Hematopoietic multipotent progenitor cell treated with erythropoietin and hydrocortisone succinate and interleukin-3 and kit ligand, for 8 days (in vitro differentiated cells): Measurements from ENCODE around the gene ASTN2.

Experiments used
- DNase-seq: peaks from one replicate; pipeline ENCODE4 v3.0.0-alpha.2; 2015

ASTN2 gene

DNA sequence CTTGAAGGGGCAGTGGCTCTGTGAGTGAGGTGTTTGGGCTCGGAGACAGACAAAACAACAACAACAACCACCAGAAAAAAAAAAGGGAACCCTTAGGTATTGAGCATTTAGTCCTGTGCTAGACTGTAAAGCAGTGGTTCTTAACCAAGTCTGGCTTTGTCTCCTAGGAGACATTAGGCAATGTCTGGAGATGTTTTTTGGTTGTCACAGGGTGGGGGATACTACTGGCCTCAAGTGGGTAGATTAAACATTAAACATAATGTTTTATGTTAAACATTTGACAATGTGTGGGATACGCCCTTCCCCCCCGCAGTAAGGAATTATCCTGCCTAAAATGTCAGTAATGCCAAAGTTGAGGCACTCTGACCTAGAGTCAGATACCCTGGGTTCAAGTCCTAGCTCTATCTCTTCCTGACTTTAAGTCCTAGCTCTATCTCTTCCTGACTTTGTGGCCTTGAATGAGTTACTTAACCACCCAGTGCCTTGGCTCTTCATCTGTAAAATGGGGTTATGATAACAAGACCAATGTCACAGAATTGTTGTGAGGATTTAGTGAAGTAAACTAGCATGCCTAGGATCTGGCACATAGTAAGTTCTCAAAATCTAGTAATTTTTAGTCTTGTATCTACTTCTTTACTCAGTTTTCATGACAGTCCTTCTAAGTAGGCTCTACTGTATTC is 725.9 kb downstream of the ASTN2 start:
- DNase-seq: peak; percentile 16

DNA sequence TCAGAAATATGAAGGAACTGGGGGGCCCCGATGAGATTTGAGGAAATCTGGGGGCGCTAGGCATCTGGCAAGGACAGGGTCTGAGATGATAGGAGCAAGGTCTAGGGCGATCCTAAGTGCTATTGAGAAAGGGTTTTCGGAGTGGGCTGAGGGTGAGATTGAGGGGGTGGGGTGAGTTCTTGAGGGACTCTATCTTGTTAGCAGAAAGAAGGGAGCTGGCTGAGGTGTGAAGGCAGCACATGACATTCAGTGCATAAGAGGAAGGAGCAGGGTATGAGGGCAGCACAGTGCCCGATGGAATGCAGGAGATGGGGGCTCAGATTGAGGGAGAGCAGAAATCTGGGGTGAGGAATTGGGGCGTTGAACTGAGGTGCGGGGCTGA is 727.1 kb downstream of the ASTN2 start:
- peak; percentile 3 for DNase-seq

DNA sequence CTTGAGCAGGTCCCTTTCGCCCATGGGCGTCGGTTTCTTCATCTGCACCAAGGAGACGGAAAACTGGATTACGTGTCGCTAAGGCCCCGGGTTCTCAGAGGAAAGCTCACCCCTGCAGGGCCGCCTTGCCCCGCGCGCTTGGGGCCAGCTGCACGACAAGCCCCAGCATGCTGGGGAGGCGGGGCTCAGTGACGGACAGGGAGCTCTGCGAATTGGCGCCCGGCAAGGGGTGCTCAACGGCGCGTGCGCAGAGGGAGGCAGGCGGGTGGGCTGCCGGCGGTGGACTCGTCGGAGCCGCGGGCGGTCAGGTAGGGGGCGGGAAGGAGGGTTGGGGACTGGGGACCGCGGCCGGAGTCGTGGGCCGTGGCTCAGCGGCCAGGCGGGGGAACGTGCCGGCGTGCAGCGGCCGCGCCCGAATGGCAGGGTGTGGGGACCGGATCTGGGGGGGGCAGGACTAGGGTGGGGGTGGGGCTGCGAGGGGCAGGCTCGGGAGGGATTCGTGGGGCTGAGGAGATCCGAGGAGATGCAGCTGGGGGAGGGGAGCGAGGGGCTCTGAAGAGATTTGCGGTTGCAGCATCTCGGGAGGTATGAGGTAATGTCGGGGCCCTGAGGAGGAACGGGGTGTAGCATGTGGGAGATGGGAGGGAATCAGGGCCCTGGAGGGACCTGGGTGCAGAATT is 727.6 kb downstream of the ASTN2 start, which contains the start of gene TRIM32:
TRIM32 (plus strand) TSS at position 232 of the 680 bp plus-strand sequence. CDS start 10,438 bp downstream, outside the sequence.
- peak; percentile 88 for DNase-seq

DNA sequence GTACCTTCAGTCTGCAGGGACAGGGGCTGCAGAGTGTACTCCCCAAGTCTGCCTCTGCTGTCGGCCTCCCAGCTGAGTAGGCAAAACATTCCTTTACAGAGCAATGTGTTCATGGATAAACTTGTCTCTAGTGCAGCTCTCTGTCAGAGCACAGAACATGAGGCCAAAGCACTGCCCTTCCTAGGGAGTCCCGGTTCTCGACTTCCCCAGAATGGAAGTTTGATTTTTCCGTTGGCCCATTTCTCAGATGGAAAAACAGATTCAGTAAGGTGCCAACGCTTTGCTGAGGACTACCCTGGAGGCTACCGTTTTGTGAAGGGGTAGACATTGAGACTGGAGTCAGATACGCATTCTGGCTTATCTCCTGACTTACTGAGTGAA is 728.2 kb downstream of the ASTN2 start:
- no peak for DNase-seq

DNA sequence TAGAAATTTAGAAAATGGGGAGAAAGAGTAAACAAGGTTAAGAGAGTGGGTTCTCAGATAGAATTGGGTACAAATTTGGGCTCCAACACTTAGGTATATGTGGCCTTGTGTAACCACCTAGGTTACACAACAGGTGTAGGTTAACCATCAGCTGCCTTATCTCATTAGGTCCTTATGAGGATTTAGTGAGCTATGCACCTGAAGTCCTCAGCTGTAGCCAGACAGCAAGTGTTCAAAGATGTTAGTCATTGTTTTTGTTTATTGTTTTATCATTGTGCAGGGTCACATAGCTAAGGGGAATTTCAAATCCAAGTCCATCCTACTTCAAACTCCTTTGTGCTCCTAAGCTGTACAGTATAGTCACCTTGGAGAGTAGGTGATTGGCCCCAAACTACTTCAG is 728.7 kb downstream of the ASTN2 start:
- DNase-seq: no peak

DNA sequence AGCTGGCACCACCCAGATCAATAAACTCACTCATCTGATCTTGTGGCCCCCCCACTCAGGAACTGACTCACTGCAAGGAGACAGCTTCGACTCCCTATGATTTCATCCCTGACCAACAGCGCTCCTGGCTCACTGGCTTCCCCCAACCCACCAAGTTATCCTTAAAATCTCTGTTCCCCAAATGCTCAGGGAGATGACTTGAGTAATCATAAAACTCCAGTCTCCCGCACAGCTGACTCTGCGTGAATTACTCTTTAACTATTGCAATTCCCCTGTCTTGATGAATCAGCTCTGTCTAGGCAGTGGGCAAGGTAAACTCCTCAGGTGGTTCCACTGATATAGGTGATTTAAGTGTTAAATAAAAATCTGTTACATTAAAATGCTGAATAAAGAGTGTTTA is 729.7 kb downstream of the ASTN2 start:
- no peak for DNase-seq

DNA sequence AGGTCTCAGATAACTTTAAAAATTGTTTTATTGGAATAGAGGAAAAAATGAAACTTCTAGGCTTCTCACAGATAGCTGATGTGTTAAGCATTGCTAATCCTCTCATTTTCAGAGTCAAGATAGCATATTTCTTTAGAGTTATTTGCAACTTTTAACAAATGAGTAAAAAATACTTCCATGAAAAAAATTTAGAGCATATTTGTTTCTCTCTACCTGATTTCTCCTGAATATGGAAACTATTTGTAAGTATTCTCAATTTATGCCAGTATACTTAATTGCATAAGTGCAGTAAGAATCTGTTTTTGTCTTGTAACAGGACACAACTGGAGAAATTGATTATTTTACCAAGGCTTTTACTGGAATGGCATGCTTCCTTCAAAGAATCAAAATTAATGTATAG is 731.3 kb downstream of the ASTN2 start:
- DNase-seq: no peak

DNA sequence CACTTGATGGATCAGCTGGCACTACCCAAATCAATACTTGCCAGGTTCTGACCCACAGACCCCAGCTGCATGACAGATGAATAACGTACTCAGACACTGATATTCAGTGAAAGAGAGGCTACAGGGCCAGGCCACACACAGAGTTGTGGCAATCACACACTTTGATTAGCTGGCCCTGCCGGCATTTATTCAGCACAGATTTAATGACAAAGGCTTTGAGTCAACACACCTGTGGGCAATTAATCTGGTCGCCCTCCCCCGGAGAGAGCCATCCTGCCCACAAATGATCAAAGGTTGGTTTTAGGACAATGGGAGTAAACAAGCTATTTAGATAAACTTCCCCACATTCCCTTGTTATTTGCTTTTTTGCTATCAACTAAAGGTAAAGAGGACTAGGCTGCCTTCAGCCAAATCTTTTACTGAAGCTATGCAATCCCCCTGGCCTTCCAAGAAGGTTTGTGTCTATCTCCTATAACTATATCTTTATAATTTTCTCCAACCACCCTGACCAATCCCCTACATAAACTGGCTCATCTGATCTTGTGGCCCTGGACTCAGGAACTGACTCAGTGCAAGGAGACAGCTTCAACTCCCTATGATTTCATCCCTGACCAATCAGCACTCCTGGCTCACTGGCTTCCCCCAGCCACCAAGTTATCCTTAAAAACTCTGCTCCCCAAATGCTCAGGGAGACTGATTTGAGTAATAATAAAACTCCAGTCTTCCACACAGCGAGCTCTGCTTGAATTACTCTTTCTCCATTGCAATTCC is 740.5 kb downstream of the ASTN2 start:
- DNase-seq: no peak

DNA sequence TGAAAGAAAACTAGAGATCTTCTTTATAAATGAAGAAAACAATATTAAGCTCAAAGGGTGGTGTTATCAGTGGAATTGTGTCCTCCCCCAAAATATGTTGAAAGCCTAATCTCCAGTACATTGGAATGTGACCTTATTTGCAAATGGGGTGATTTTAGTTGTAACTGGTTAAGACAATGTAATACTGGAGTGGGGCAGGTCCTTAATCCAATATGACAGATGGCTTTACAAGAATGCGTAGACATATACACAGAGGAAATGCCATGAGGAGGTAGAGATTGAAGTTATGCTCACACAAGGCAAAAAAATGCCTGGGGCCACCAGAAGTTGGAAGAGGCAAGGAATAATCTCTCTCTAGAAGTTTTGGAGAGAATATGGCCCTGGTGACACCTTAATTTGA is 741.5 kb downstream of the ASTN2 start:
- DNase-seq: no peak

DNA sequence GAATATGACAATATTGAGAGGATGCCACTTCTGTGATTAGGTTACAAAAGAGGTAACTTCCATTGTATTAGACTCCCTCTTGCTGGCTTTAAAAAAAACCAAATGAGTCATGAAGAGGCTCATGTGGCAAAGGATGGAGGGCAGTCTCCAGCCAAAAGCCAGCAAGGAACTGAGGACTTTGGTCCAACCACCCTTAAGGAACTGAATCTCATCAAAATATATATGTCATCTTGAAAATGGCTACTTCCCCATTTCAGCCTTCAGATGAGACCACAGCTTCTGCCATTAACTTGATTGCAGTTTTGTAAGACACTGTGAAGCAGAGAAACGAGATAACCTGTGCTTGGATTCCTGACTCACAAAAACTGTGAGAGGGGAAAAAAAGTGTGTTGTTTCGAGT is 743.3 kb downstream of the ASTN2 start:
- DNase-seq: no peak

DNA sequence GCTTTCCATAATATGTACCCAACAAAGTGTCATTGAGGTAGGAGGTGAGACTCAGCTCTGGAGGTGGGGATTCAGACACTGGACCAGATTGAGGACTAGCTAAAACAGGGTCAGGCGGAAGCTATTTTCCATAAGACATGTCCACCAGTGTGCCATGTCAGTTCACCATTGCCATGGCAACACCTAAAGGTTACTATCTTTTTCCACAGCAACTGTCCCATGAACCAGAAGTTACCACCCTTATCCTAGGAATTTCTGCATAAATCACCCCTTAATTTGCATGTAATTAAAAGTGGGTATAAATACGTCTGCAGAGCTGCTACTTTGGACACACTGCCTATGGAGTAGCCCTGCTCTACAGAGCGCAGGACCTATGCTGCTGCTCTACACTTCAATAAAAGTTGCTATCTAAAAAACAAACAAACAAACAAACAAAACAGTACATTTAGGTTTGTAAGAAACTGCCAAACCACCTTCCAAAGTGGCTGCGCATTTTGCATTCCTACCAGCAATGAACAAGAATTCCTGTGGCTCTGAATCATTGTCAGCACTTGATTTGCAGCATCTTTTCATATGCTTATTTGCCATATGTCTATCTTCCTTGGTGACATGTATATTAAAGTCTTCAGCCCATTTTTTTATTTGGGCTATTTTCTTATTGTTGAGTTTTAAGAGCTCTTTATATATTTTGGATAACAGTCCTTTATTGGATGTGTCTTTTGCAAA is 745.7 kb downstream of the ASTN2 start:
- no peak for DNase-seq

DNA sequence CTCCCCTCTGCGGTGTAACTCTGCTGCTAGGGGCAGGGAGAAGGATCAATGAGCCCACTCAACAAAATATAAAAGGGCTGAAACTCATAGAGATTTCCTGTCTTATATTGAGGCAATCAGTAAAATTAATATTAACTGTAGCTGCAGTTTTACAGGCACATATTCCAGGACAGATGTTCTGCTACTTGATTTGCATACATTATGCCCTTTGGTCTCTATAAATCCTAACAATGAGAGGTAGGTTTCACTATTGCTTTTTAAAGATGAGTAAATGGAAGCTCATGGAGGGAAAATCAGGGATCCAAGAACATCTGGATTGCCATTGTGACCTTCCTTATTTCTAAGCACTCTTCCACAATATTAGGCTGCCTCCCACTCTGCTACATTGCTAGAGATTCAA is 751.3 kb downstream of the ASTN2 start:
- DNase-seq: no peak

DNA sequence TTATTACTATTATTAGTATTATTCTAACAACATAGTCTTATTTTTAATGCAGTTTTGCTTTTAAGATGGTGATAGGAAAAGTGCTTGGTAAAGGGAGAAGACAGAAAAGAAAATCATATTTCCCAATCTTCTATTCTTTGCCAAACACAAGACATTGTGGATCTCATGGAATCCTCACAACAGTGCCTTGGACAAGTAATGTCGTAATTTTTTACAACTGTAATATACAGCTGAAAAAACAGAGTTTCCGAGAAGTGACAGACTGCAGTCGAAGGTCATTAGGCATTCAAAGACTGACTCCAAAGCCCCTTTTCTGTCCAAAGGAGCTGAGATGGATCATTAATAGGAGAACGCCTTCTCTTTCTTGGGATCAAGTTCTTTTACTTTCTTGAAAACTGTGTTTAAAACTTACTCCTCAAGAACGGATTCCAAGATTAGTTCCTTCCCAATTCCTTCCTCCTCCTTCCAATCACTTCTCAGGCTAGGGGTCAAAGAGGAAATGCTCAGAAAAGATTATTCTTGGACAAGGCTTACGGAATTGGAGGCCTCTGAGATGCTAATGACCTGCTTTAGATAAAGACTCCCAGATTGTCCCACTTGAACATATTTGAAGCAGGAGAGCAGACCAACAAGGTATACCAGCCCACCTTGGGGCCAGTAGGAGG is 752.1 kb downstream of the ASTN2 start:
- DNase-seq: no peak

DNA sequence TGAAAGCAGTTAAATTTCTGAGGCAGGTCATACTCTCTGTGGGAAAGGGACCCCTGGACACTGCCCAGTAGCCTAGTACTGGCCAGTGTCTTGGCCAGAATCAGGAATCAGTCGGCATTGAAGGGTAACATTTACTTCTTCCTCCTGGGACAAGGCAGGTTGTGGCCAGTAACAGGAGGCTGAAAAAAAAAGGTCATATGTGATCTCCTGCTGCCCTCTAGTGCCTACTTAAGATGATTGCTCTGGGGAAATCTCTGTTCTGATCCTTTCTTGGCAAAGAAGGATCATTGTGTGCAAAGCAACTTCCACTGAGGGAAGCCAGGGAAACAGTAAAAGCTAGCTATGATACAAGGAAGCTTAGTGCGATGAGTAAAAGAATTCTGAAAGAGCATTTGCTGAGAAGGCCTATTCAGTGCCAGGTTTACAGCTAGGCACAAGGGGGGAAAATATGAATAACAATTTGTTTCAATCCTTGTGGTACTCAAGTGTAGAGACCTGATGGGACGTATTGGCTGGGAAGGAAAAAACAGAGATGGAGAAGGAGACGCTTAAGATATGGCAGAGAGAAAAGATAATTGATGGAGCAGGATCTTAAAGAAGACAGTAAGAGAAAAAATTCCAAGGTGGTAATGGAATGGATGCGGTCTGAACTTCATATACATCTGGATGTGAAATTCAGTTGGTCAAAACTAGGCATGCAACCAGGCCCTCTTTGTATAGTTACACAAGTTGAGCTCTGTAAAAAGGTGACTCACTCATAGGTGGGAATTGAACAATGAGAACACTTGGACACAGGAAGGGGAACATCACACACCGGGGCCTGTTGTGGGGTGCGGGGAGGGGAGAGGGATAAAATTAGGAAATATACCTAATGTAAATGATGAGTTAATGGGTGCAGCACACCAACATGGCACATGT is 753.6 kb downstream of the ASTN2 start:
- DNase-seq: peak; percentile 52

DNA sequence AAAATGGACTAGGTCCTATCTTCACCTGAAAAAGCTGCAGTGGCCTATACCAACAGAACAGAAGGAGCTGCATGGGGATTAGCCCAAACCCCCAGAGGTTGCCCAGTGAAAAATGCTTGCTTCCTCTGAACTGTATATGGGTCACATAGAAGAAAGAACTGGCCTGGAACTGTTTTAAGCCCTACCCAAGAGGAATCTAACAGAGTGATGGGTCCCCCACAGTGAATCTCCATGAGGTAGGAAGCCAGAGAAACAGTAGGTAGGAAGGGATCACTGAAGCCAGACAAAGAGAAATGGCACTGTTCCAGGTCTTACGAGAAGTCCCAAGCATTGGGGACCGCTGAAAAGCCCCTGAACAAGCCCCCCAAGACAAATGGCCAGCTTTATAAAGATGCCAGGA is 756.6 kb downstream of the ASTN2 start:
- DNase-seq: no peak

DNA sequence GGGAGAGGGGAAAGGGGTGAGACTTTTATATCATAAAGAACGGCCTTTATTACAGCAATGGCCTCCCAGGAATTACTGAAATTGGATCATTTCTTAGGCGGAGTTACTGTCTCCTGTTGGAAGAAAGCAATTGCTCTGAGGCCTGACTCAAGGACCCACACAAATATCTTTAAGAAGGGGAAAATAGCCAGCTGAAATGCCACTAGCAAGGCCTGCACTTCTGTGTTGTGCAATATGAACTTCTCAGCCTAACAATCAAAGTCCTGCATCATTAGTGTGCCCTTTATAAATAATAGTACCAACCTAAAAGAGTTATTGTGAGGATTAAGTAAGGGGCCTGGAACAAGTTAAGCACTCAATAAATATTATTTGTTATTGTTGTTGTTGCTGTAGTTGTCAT is 757.9 kb downstream of the ASTN2 start:
- no peak for DNase-seq

DNA sequence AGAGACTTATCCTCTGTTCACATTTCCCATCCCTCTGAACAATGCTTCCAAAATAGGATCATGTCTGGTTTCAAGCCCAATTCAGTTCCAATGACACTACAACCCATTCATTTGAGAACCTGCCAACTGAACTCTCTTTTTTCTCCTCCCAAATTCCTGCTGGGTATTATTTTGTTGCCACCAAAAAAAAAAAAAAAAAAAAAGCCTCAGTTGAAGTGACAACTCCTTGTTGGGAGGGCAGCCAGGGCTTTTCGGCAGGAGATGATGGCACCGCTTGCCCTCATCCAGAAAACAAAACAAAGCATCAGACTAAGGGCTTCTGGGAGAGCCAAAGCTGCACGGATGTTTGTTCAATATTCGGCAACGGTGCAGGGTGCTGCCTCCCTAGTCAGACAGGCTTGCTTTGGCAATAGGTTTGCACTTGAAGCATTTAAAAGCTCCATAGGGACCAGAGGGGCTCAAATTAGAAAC is 758.3 kb downstream of the ASTN2 start:
- no peak for DNase-seq

DNA sequence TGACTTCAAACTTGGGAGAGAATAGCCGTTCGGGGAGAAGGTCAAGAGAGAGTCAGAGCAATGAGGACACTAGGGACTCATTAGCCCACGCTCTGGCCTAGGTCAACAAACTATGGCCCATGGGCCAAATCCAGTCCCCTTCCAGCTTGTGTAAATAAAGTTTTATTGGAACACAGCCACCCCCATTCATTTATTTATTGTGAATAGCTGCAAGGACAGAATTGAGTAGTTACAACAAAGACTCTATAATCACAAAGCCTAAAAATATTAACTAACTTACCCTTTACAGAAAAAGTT is 760.9 kb downstream of the ASTN2 start:
- no peak for DNase-seq

DNA sequence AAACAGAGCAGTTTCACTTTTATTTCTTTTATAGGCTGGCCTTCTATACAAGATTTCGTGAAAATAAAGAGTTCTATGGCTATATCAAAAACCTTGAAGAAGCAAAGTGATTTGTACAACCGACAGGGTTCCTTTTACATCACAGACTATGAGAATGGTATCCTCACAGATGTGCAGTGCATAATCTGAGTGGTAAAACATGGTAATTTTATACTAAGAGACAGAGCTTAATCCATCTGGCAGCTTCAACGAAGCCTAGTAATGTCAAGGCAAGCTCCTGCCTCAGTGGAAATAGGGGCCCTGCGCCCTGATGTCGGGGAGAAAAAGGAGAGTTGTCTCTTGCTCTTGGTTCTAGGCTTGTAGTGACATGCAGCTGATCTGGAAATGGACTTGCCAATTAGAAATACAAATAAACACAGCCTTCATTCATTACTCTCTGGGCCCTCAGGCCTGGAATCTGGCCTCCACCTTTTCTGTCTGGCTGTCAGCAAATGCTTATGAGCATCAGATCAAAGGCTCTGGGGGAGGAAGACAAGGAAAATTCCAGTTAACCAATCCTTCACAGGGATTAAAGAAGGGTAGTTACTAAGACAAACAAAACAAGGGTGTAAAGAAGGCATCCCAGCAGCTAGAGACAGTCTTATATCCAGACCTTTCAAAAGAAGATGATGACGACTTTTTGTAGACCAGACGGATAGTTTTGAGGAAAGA is 761.4 kb downstream of the ASTN2 start:
- DNase-seq: no peak

DNA sequence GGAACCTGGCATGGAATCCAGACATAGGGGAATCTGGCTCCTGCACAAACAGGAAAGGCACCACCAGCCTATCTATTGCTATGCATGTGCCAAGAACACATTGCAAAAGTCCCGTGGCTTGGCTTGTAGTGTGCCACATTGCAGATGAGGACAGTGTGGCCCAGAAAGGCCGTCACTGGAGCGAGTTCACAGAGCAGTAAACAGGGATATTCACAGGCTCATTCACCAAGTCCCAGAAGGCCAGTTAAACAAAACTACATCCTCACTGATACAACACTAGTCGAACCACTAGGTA is 767.4 kb downstream of the ASTN2 start:
- DNase-seq: no peak
